ENCODE data around the gene MRPS6. TPM values are rescaled to one million over a fixed set of nuclear protein-coding genes. Genes with fewer than 3 reads are reported as not detected.

MRPS6 gene
- total and polyA plus RNA-seq, 2 experiments from 2014 or later: 13.7 to 83.9 TPM

- in situ Hi-C loops (cut with MboI): no loop called here
- no peak for DNase-seq
- Histone ChIP-seq H2AFZ (no peak overlapping the region), H3K36me3 (ENCODE audit: low read depth) (no peaks in the 10 kb centered on the region), H3K9me3 (ENCODE audit: low read depth) (no peaks in the 10 kb centered on the region), H3K4me2 (ENCODE audit: unreplicated experiment) (no peak overlapping the region), H3K4me1 (ENCODE audit: insufficient read depth) (peaks cover 20% of the 10 kb centered on the region), H3K27ac (no peak overlapping the region), H3K4me3 (no peak overlapping the region), H3K27me3 (replicated peaks; ENCODE audit: insufficient read depth) (no peaks in the 10 kb centered on the region), H3F3A (ENCODE audit: insufficient read depth) (peaks cover 11% of the 10 kb centered on the region), H3K9ac (no peak overlapping the region), H3K79me2 (ENCODE audit: insufficient read depth) (peaks cover 92% of the 10 kb centered on the region), H4K20me1 (ENCODE audit: insufficient read depth) (no peaks in the 10 kb centered on the region), H3K9me2 (ENCODE audit: insufficient read depth) (no peaks in the 10 kb centered on the region)
- no peak for TF ChIP-seq EZH2 (IDR thresholded peaks at IDR 0.05; ENCODE audit: insufficient read depth, poor library complexity, severe bottlenecking)
- TF ChIP-seq EZH2phosphoT487 (IDR thresholded peaks at IDR 0.05; ENCODE audit: insufficient read depth, low read depth): no peak
These were observed 32.7 kb downstream of the MRPS6 start for GRCh38 chr21:34105947-34106541.

- in situ Hi-C loops (cut with MboI): no loop called here
- Histone ChIP-seq H3K9ac (no peak overlapping the region), H3K9me2 (ENCODE audit: insufficient read depth) (0 out of 2 replicates have a peak, but pooled peaks cover 4% of the 10 kb centered on the region), H3K27me3 (replicated peaks; ENCODE audit: insufficient read depth) (no peaks in the 10 kb centered on the region), H3K36me3 (ENCODE audit: low read depth) (no peaks in the 10 kb centered on the region), H3K79me2 (ENCODE audit: insufficient read depth) (peaks cover 79% of the 10 kb centered on the region), H3K4me2 (ENCODE audit: unreplicated experiment) (no peak overlapping the region), H3K4me1 (ENCODE audit: insufficient read depth) (peaks cover 11% of the 10 kb centered on the region), H3K27ac (no peak overlapping the region), H2AFZ (no peak overlapping the region), H4K20me1 (ENCODE audit: insufficient read depth) (no peaks in the 10 kb centered on the region), H3F3A (ENCODE audit: insufficient read depth) (peaks cover 15% of the 10 kb centered on the region), H3K9me3 (ENCODE audit: low read depth) (no peaks in the 10 kb centered on the region), H3K4me3 (no peak overlapping the region)
- WGBS, 2 experiments (ENCODE audit: low coverage in 1 of 2, low lambda C conversion rate in 2 of 2, missing lambda C conversion rate in 2 of 2): 93 to 97% methylated on average over 1 of the region's 1 CpG
- TF ChIP-seq EZH2 (IDR thresholded peaks at IDR 0.05; ENCODE audit: insufficient read depth, poor library complexity, severe bottlenecking) (no peak), EZH2phosphoT487 (IDR thresholded peaks at IDR 0.05; ENCODE audit: insufficient read depth, low read depth) (no peak)
- no peak for DNase-seq
These were observed 34.2 kb downstream of the MRPS6 start for GRCh38 chr21:34107606-34108005.

GRCh38 chr21:34109075-34109474 lies 35.7 kb downstream of the MRPS6 start:
- Histone ChIP-seq H3K4me2 (ENCODE audit: unreplicated experiment) (no peak overlapping the region), H3K9me3 (ENCODE audit: low read depth) (no peaks in the 10 kb centered on the region), H3K9me2 (ENCODE audit: insufficient read depth) (0 out of 2 replicates have a peak, but pooled peaks cover 4% of the 10 kb centered on the region), H3K36me3 (ENCODE audit: low read depth) (no peaks in the 10 kb centered on the region), H3K4me1 (ENCODE audit: insufficient read depth) (peaks cover 7% of the 10 kb centered on the region; the same call in 1 of the 2 replicates), H3K27ac (no peak overlapping the region), H4K20me1 (ENCODE audit: insufficient read depth) (no peaks in the 10 kb centered on the region), H3K9ac (no peak overlapping the region), H3K4me3 (no peak overlapping the region), H2AFZ (no peak overlapping the region), H3K79me2 (ENCODE audit: insufficient read depth) (peaks cover 77% of the 10 kb centered on the region), H3F3A (ENCODE audit: insufficient read depth) (peaks cover 15% of the 10 kb centered on the region; the same call in 1 of the 2 replicates), H3K27me3 (replicated peaks; ENCODE audit: insufficient read depth) (no peaks in the 10 kb centered on the region)
- in situ Hi-C loops (cut with MboI): no loop called here
- no peak for DNase-seq
- TF ChIP-seq EZH2 (IDR thresholded peaks at IDR 0.05; ENCODE audit: insufficient read depth, poor library complexity, severe bottlenecking) (no peak), EZH2phosphoT487 (IDR thresholded peaks at IDR 0.05; ENCODE audit: insufficient read depth, low read depth) (no peak)
- 98 to 99% methylated on average over 7 of the region's 7 CpGs for WGBS, 2 experiments (ENCODE audit: low coverage in 1 of 2, low lambda C conversion rate in 2 of 2, missing lambda C conversion rate in 2 of 2)

GRCh38 chr21:34110594-34111202 lies 37.3 kb downstream of the MRPS6 start:
- Histone ChIP-seq H3K9ac (no peak overlapping the region), H3K9me2 (ENCODE audit: insufficient read depth) (0 out of 2 replicates have a peak, but pooled peaks cover 4% of the 10 kb centered on the region), H3K4me1 (ENCODE audit: insufficient read depth) (peaks cover 7% of the 10 kb centered on the region; the same call in 1 of the 2 replicates), H3K4me2 (ENCODE audit: unreplicated experiment) (no peak overlapping the region), H3K4me3 (no peak overlapping the region), H3K36me3 (ENCODE audit: low read depth) (no peaks in the 10 kb centered on the region), H3F3A (ENCODE audit: insufficient read depth) (peaks cover 15% of the 10 kb centered on the region; the same call in 1 of the 2 replicates), H2AFZ (no peak overlapping the region), H3K79me2 (ENCODE audit: insufficient read depth) (peaks cover 75% of the 10 kb centered on the region), H4K20me1 (ENCODE audit: insufficient read depth) (no peaks in the 10 kb centered on the region), H3K27ac (no peak overlapping the region), H3K9me3 (ENCODE audit: low read depth) (no peaks in the 10 kb centered on the region), H3K27me3 (replicated peaks; ENCODE audit: insufficient read depth) (no peaks in the 10 kb centered on the region)
- no peak for DNase-seq
- 97 to 99% methylated on average over 8 of the region's 8 CpGs for WGBS, 2 experiments (ENCODE audit: low coverage in 1 of 2, low lambda C conversion rate in 2 of 2, missing lambda C conversion rate in 2 of 2)
- in situ Hi-C loops (cut with MboI): no loop called here
- TF ChIP-seq EZH2 (IDR thresholded peaks at IDR 0.05; ENCODE audit: insufficient read depth, poor library complexity, severe bottlenecking) (no peak), EZH2phosphoT487 (IDR thresholded peaks at IDR 0.05; ENCODE audit: insufficient read depth, low read depth) (no peak)
